G401.6 (cell line): ENCODE data around the gene TMSB15C.
A peak's percentile ranks its signal among the peaks of the same experiment; 100 is the strongest.
"Not testable (repeated sequence)": the region's sequence is repeated elsewhere in the genome, so short reads cannot be mapped to it uniquely, and the experiment has no call there.

Experiments
- FAIRE-seq: peaks from 2 replicates; lab custom pipeline; 2012; peaks lifted over from hg19 to GRCh38; lab: Jason Lieb, UNC

TMSB15C gene

GRCh38 chrX:104075778-104076445, at the start of gene TMSB15C:
Gene TMSB15C, minus strand, starts transcription at chrX:104076236.
- FAIRE-seq: not testable (repeated sequence)

- FAIRE-seq: no peak
Measured at GRCh38 chrX:104122829-104123228, 46.8 kb upstream of the TMSB15C start.

GRCh38 chrX:104118765-104119164, 42.7 kb upstream of the TMSB15C start:
- no peak for FAIRE-seq

GRCh38 chrX:104117759-104118158, 41.7 kb upstream of the TMSB15C start:
- no peak for FAIRE-seq

- FAIRE-seq: peak; percentile 59
Measured at GRCh38 chrX:104113222-104113965, 37.4 kb upstream of the TMSB15C start.

- FAIRE-seq: no peak
Measured at GRCh38 chrX:104112326-104112951, 36.4 kb upstream of the TMSB15C start, which contains the start of gene ZCCHC18. Gene ZCCHC18, plus strand, starts transcription at chrX:104112523. Its CDS starts 1,589 bp downstream, at chrX:104114112.

- not testable (repeated sequence) for FAIRE-seq
Measured at GRCh38 chrX:104110491-104111240, 34.6 kb upstream of the TMSB15C start.

GRCh38 chrX:104108955-104109354, 32.9 kb upstream of the TMSB15C start:
- FAIRE-seq: no peak

GRCh38 chrX:104105330-104106262, 29.6 kb upstream of the TMSB15C start:
- no peak for FAIRE-seq

- no peak for FAIRE-seq
Measured at GRCh38 chrX:104104676-104105075, 28.6 kb upstream of the TMSB15C start.

- no peak for FAIRE-seq
Measured at GRCh38 chrX:104098919-104099318, 22.9 kb upstream of the TMSB15C start.

- FAIRE-seq: peak; percentile 96
Measured at GRCh38 chrX:104098151-104098808, 22.2 kb upstream of the TMSB15C start.

GRCh38 chrX:104085919-104086318, 9.9 kb upstream of the TMSB15C start:
- no peak for FAIRE-seq

- no peak for FAIRE-seq
Measured at GRCh38 chrX:104085477-104085876, 9.4 kb upstream of the TMSB15C start.

GRCh38 chrX:104084534-104085277, 8.7 kb upstream of the TMSB15C start:
- FAIRE-seq: no peak

GRCh38 chrX:104084063-104084462, 8.0 kb upstream of the TMSB15C start:
- FAIRE-seq: no peak

GRCh38 chrX:104077854-104078253, 1.8 kb upstream of the TMSB15C start:
- FAIRE-seq: not testable (repeated sequence)

- FAIRE-seq: not testable (repeated sequence)
Measured at GRCh38 chrX:104062636-104063035, 13.4 kb downstream of the TMSB15C start.

- not testable (repeated sequence) for FAIRE-seq
Measured at GRCh38 chrX:104054956-104055355, 21.1 kb downstream of the TMSB15C start.

GRCh38 chrX:104047171-104047570, 28.9 kb downstream of the TMSB15C start:
- FAIRE-seq: no peak
